HUES64 (cell line): ENCODE measurements around the gene DCLK1.

Experiments used
- H3K27ac ChIP-seq: 2 replicates; pipeline ENCODE4 v1.7.0; 2013; ENCODE audit warnings: low read depth, low read length, inconsistent platforms
- H3K27me3 ChIP-seq: 2 replicates; pipeline ENCODE4 v1.6.1; 2013; ENCODE audit warnings: mild to moderate bottlenecking, low read length; ENCODE audit not compliant: insufficient read depth
- H3K36me3 ChIP-seq: 2 replicates; pipeline ENCODE4 v1.6.1; 2013; ENCODE audit warnings: mild to moderate bottlenecking, low read length; ENCODE audit not compliant: insufficient read depth
- H3K4me1 ChIP-seq: 2 replicates; pipeline ENCODE4 v1.6.1; 2013; ENCODE audit warnings: mild to moderate bottlenecking, low read length, moderate library complexity; ENCODE audit not compliant: insufficient read depth
- H3K4me3 ChIP-seq: 2 replicates; pipeline ENCODE4 v1.5.1; 2013; ENCODE audit warnings: mild to moderate bottlenecking, low read length, moderate library complexity
- H3K9ac ChIP-seq: 2 replicates; pipeline ENCODE4 v1.6.1; 2013; ENCODE audit warnings: mild to moderate bottlenecking, low read depth, low read length
- H3K9me3 ChIP-seq: 2 replicates; pipeline ENCODE4 v1.6.1; 2013; ENCODE audit warnings: low read depth, low read length; ENCODE audit not compliant: insufficient read depth
- WGBS: fragments of 150-250, 120-280 bp; methylation state at CpG from one replicate; pipeline ENCODE4 v1.1.7; 2013; ENCODE audit warnings: missing lambda C conversion rate; 5-methylcytosine and 5-hydroxymethylcytosine counted together

Gene DCLK1

GRCh38 chr13:35782793-35783192 is 348.4 kb downstream of the DCLK1 start:
- no peak overlapping the region for H3K9ac ChIP-seq
- H3K4me3 ChIP-seq, result no peak overlapping the region
- H3K9me3 ChIP-seq, result no peaks in the 10 kb centered on the region
- 94% methylated on average over 2 of the region's 2 CpGs for WGBS
- H3K27me3 ChIP-seq, result no peaks in the 10 kb centered on the region
- no peaks in the 10 kb centered on the region for H3K36me3 ChIP-seq
- no peaks in the 10 kb centered on the region for H3K4me1 ChIP-seq
- no peak overlapping the region for H3K27ac ChIP-seq

- WGBS, result 96% methylated on average over 7 of the region's 7 CpGs
- H3K9me3 ChIP-seq, result no peaks in the 10 kb centered on the region
- no peak overlapping the region for H3K9ac ChIP-seq
- no peaks in the 10 kb centered on the region for H3K36me3 ChIP-seq
- H3K4me1 ChIP-seq, result no peaks in the 10 kb centered on the region
- H3K27me3 ChIP-seq, result no peaks in the 10 kb centered on the region
- H3K4me3 ChIP-seq, result no peak overlapping the region
- H3K27ac ChIP-seq, result no peak overlapping the region
Measured at GRCh38 chr13:35781036-35782000, 349.9 kb downstream of the DCLK1 start.

GRCh38 chr13:35780613-35781012 is 350.6 kb downstream of the DCLK1 start:
- Histone ChIP-seq H3K4me3 (no peak overlapping the region), H3K27me3 (no peaks in the 10 kb centered on the region), H3K27ac (no peak overlapping the region), H3K36me3 (no peaks in the 10 kb centered on the region), H3K4me1 (no peaks in the 10 kb centered on the region), H3K9me3 (no peaks in the 10 kb centered on the region), H3K9ac (no peak overlapping the region)
- WGBS, result 91% methylated on average over 4 of the region's 4 CpGs

GRCh38 chr13:35771898-35772297 is 359.3 kb downstream of the DCLK1 start:
- Histone ChIP-seq H3K4me3 (no peak overlapping the region), H3K9me3 (no peaks in the 10 kb centered on the region), H3K27ac (no peak overlapping the region), H3K4me1 (no peaks in the 10 kb centered on the region; the same call in 1 of the 2 replicates), H3K27me3 (no peaks in the 10 kb centered on the region), H3K9ac (no peak overlapping the region), H3K36me3 (no peaks in the 10 kb centered on the region)
- 80% methylated on average over 5 of the region's 5 CpGs for WGBS

- no peak overlapping the region for H3K27ac ChIP-seq
- H3K9me3 ChIP-seq, result no peaks in the 10 kb centered on the region
- WGBS, result 95% methylated on average over 3 of the region's 3 CpGs
- no peaks in the 10 kb centered on the region; the same call in 1 of the 2 replicates for H3K4me1 ChIP-seq
- H3K27me3 ChIP-seq, result no peaks in the 10 kb centered on the region
- no peak overlapping the region for H3K9ac ChIP-seq
- no peak overlapping the region for H3K4me3 ChIP-seq
- no peaks in the 10 kb centered on the region for H3K36me3 ChIP-seq
Measured at GRCh38 chr13:35770756-35771297, 360.4 kb downstream of the DCLK1 start.

GRCh38 chr13:35769812-35770211 is 361.4 kb downstream of the DCLK1 start:
- H3K4me1 ChIP-seq, result no peaks in the 10 kb centered on the region; the same call in 1 of the 2 replicates
- no peaks in the 10 kb centered on the region for H3K9me3 ChIP-seq
- H3K27me3 ChIP-seq, result no peaks in the 10 kb centered on the region
- H3K27ac ChIP-seq, result no peak overlapping the region
- H3K4me3 ChIP-seq, result no peak overlapping the region
- WGBS, result 74% methylated on average over 2 of the region's 3 CpGs
- no peaks in the 10 kb centered on the region for H3K36me3 ChIP-seq
- no peak overlapping the region for H3K9ac ChIP-seq

GRCh38 chr13:35768551-35768950 is 362.6 kb downstream of the DCLK1 start:
- WGBS, result 92% methylated on average over 4 of the region's 4 CpGs
- no peak overlapping the region for H3K27ac ChIP-seq
- H3K4me1 ChIP-seq, result no peaks in the 10 kb centered on the region; the same call in 1 of the 2 replicates
- H3K9ac ChIP-seq, result no peak overlapping the region
- no peaks in the 10 kb centered on the region for H3K27me3 ChIP-seq
- no peaks in the 10 kb centered on the region for H3K36me3 ChIP-seq
- no peaks in the 10 kb centered on the region for H3K9me3 ChIP-seq
- no peak overlapping the region for H3K4me3 ChIP-seq

GRCh38 chr13:35768073-35768472 is 363.1 kb downstream of the DCLK1 start:
- H3K36me3 ChIP-seq, result no peaks in the 10 kb centered on the region
- no peaks in the 10 kb centered on the region for H3K27me3 ChIP-seq
- no peaks in the 10 kb centered on the region for H3K9me3 ChIP-seq
- no peak overlapping the region for H3K9ac ChIP-seq
- H3K27ac ChIP-seq, result no peak overlapping the region
- no peak overlapping the region for H3K4me3 ChIP-seq
- H3K4me1 ChIP-seq, result no peaks in the 10 kb centered on the region; the same call in 1 of the 2 replicates
- 87% methylated on average over 4 of the region's 4 CpGs for WGBS

- Histone ChIP-seq H3K36me3 (no peaks in the 10 kb centered on the region), H3K9ac (no peak overlapping the region)
Measured at GRCh38 chr13:35767256-35767976, 363.8 kb downstream of the DCLK1 start.

GRCh38 chr13:35766663-35767062 is 364.5 kb downstream of the DCLK1 start:
- Histone ChIP-seq H3K9me3 (peaks cover 3% of the 10 kb centered on the region; the same call in 1 of the 2 replicates), H3K4me3 (no peak overlapping the region), H3K27ac (no peak overlapping the region), H3K4me1 (no peaks in the 10 kb centered on the region; the same call in 1 of the 2 replicates), H3K36me3 (no peaks in the 10 kb centered on the region), H3K9ac (no peak overlapping the region), H3K27me3 (no peaks in the 10 kb centered on the region)
- 94% methylated on average over 2 of the region's 2 CpGs for WGBS

More at GRCh38 chr13:35767256-35767976, 363.8 kb downstream of the DCLK1 start:
- 90% methylated on average over 6 of the region's 6 CpGs for WGBS
- no peak overlapping the region for H3K27ac ChIP-seq
- peaks cover 2% of the 10 kb centered on the region; the same call in 1 of the 2 replicates for H3K9me3 ChIP-seq
- no peak overlapping the region for H3K4me3 ChIP-seq
- no peaks in the 10 kb centered on the region; the same call in 1 of the 2 replicates for H3K4me1 ChIP-seq
- no peaks in the 10 kb centered on the region for H3K27me3 ChIP-seq

- no peak overlapping the region for H3K27ac ChIP-seq
- H3K4me3 ChIP-seq, result no peak overlapping the region
- 95% methylated on average over 11 of the region's 11 CpGs for WGBS
- H3K9me3 ChIP-seq, result peaks cover 3% of the 10 kb centered on the region; the same call in 1 of the 2 replicates
- H3K36me3 ChIP-seq, result no peaks in the 10 kb centered on the region
- no peaks in the 10 kb centered on the region; the same call in 1 of the 2 replicates for H3K4me1 ChIP-seq
- H3K9ac ChIP-seq, result no peak overlapping the region
- H3K27me3 ChIP-seq, result no peaks in the 10 kb centered on the region
Measured at GRCh38 chr13:35765941-35766340, 365.2 kb downstream of the DCLK1 start.
